ENCODE measurements around the gene PSME2.

- TF ChIP-seq TBL1XR1 (IDR thresholded peaks at IDR 0.05; ENCODE audit: borderline replicate concordance, low read length, partially characterized antibody), result no peak
- no peak for TF ChIP-seq ZSCAN5A (CRISPR knock-in tag; IDR thresholded peaks at IDR 0.05; ENCODE audit: borderline replicate concordance)
- TF ChIP-seq GABPA (IDR thresholded peaks at IDR 0.05; ENCODE audit: low read depth, low read length), result no peak
- TF ChIP-seq GABPA (CRISPR knock-in tag; IDR thresholded peaks at IDR 0.05; ENCODE audit: low read depth), result no peak
- no peak for TF ChIP-seq IKZF1 (IDR thresholded peaks at IDR 0.05)
- TF ChIP-seq POLR2AphosphoS5 (IDR thresholded peaks at IDR 0.05; ENCODE audit: low read depth, low read length), result no peak
- TF ChIP-seq CREB3 (CRISPR knock-in tag; IDR thresholded peaks at IDR 0.05), result no peak
Measured at GRCh38 chr14:24162093-24162492, 15.7 kb upstream of the PSME2 start.
